HepG2 (cell line): ENCODE data around the gene GJB4.

Experiments used
- SIN3A ChIP-seq: IDR thresholded peaks from 2 replicates; pipeline ENCODE4 v1.6.1; 2011; ENCODE audit warnings: low read depth, mild to moderate bottlenecking, control low read depth, low read length, borderline replicate concordance
- SIN3B ChIP-seq: fragments of 150-350 bp; IDR thresholded peaks from 2 replicates; pipeline ENCODE4 v1.6.1; 2014; ENCODE audit warnings: low read length
- TF ChIP-seq, protein P1 (sequence below): sonication (generic); formaldehyde crosslinking; IDR thresholded peaks from 2 replicates; pipeline ENCODE4 v1.5.0; 2020; ENCODE audit warnings: mild to moderate bottlenecking, missing genetic modification reagents, moderate library complexity

DNA sequence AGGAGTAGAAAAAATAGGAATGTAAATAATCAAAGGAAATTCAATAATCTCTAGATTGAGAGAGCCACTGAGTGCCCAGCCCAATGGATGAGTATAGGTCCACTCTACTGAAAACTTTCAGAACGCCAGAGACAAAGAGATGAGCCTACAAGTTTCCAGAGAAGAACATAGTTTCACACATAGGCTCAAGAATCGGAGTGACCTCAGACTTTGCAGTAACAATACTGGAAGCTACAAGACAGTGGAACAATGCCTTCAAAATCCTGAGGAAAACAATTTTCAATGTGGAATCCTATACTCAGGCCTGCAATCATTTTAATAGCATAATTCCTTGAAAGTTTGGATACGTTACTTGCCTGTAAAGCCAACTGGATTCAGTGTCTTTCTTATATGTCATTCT lies 44.2 kb downstream of the GJB4 start:
- TF ChIP-seq SIN3B (no peak), SIN3A (no peak)
- TF ChIP-seq, protein P1, sequence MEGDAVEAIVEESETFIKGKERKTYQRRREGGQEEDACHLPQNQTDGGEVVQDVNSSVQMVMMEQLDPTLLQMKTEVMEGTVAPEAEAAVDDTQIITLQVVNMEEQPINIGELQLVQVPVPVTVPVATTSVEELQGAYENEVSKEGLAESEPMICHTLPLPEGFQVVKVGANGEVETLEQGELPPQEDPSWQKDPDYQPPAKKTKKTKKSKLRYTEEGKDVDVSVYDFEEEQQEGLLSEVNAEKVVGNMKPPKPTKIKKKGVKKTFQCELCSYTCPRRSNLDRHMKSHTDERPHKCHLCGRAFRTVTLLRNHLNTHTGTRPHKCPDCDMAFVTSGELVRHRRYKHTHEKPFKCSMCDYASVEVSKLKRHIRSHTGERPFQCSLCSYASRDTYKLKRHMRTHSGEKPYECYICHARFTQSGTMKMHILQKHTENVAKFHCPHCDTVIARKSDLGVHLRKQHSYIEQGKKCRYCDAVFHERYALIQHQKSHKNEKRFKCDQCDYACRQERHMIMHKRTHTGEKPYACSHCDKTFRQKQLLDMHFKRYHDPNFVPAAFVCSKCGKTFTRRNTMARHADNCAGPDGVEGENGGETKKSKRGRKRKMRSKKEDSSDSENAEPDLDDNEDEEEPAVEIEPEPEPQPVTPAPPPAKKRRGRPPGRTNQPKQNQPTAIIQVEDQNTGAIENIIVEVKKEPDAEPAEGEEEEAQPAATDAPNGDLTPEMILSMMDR (CRISPR knock-in tag), result no peak
